HepG2 (cell line): Measurements from ENCODE around the gene TMEM229B. TPM values are rescaled to one million over a fixed set of nuclear protein-coding genes. Genes with fewer than 3 reads are reported as not detected.

Experiments used
- ARID3A ChIP-seq: IDR thresholded peaks from 2 replicates; pipeline ENCODE4 v1.6.1; 2012; ENCODE audit warnings: low read depth, low read length, improper control_type of control experiment
- FOXA1 ChIP-seq, 2 experiments: fragments of 450-650 bp in 1 of 2; sonication (generic) in 1 of 2; formaldehyde crosslinking in 1 of 2; IDR thresholded peaks; 2 replicates each; pipeline versions ENCODE4 v1.4.0 to v1.6.1; 2016 to 2020; ENCODE audit warnings: missing genetic modification reagents in 1 of 2
- KAT2B ChIP-seq: fragments of 150-350 bp; IDR thresholded peaks from 2 replicates; pipeline ENCODE4 v1.6.1; 2014; ENCODE audit warnings: low read depth, low read length, borderline replicate concordance
- MXD3 ChIP-seq: IDR thresholded peaks from 2 replicates; pipeline ENCODE4 v1.6.1; 2016; ENCODE audit warnings: mild to moderate bottlenecking, missing biosample characterization, missing genetic modification reagents
- PCBP2 ChIP-seq: fragments of 200-400 bp; formaldehyde crosslinking; optimal IDR thresholded peaks from 2 replicates; pipeline ENCODE3; 2018; ENCODE audit warnings: low read length, low read depth; ENCODE audit not compliant: poor library complexity, severe bottlenecking
- SCMH1 ChIP-seq: sonication (generic); formaldehyde crosslinking; IDR thresholded peaks from 2 replicates; pipeline ENCODE4 v1.9.0; 2021; ENCODE audit warnings: missing genetic modification reagents, mild to moderate bottlenecking, borderline replicate concordance
- TBX2 ChIP-seq: sonication (generic); formaldehyde crosslinking; IDR thresholded peaks from 2 replicates; pipeline ENCODE4 v1.5.0; 2020; ENCODE audit warnings: missing genetic modification reagents, mild to moderate bottlenecking, borderline replicate concordance
- TFAP4 ChIP-seq: sonication (generic); IDR thresholded peaks from 2 replicates; pipeline ENCODE4 v1.6.1; 2016; ENCODE audit warnings: low read depth, borderline replicate concordance
- UBTF ChIP-seq: sonication (generic); formaldehyde crosslinking; IDR thresholded peaks from 2 replicates; pipeline ENCODE4 v1.4.0; 2020; ENCODE audit warnings: mild to moderate bottlenecking, missing genetic modification reagents
- ZBTB10 ChIP-seq: sonication (generic); formaldehyde crosslinking; IDR thresholded peaks from 2 replicates; pipeline ENCODE4 v1.4.0; 2020; ENCODE audit warnings: missing genetic modification reagents, borderline replicate concordance
- ZNF235 ChIP-seq: sonication (generic); formaldehyde crosslinking; IDR thresholded peaks from 2 replicates; pipeline ENCODE4 v1.8.1; 2023; ENCODE audit warnings: mild to moderate bottlenecking, missing genetic modification reagents, borderline replicate concordance
- ZNF337 ChIP-seq: sonication (generic); formaldehyde crosslinking; IDR thresholded peaks from 2 replicates; pipeline ENCODE4 v1.5.1; 2020; ENCODE audit warnings: missing genetic modification reagents, low read depth, mild to moderate bottlenecking, borderline replicate concordance
- ZNF549 ChIP-seq: sonication (generic); formaldehyde crosslinking; IDR thresholded peaks from 2 replicates; pipeline ENCODE4 v1.5.0; 2020; ENCODE audit warnings: missing genetic modification reagents
- ZNF577 ChIP-seq: sonication (generic); formaldehyde crosslinking; IDR thresholded peaks from 2 replicates; pipeline ENCODE4 v1.4.0; 2020; ENCODE audit warnings: mild to moderate bottlenecking, low read depth, missing genetic modification reagents, borderline replicate concordance
- ZNF770 ChIP-seq: sonication (generic); formaldehyde crosslinking; IDR thresholded peaks from 2 replicates; pipeline ENCODE4 v1.5.0; 2020; ENCODE audit warnings: mild to moderate bottlenecking, missing genetic modification reagents
- ZSCAN20 ChIP-seq: sonication (generic); formaldehyde crosslinking; IDR thresholded peaks from 2 replicates; pipeline ENCODE4 v1.4.0; 2020; ENCODE audit warnings: missing genetic modification reagents, mild to moderate bottlenecking, borderline replicate concordance
- polyA plus RNA-seq, 8 experiments: library from polyadenylated mRNA; depleted of rRNA in 3 of 8; stranded (reverse) in 7 of 8; unstranded in 1 of 8; fragments of >200 nt; fragmentation: Illumina TruSeq in 4 of 8; extraction: Trizol in 4 of 8; gene quantifications; 2 replicates each; pipeline versions ENCODE4 v1.2.1 to v1.2.3, GENCODE V29; 2011 to 2016; ENCODE audit warnings: low read depth in 4 of 8, missing spikeins in 1 of 8, mixed read lengths in 1 of 8; ENCODE audit not compliant: insufficient read depth in 1 of 8
- total RNA-seq, 5 experiments: library from RNA; depleted of rRNA; stranded (reverse); fragments of >200 nt; fragmentation: Illumina TruSeq; extraction: Trizol; gene quantifications; 2 replicates each; pipeline ENCODE4 v1.2.3, GENCODE V29; 2016; ENCODE audit warnings: low read depth in 1 of 5

TMEM229B gene
- total and polyA plus RNA-seq, 2 of the 13 experiments (the other 11 are each of a cell fraction or from before 2014, with no cell fraction given), result 0.69 to 1.1 TPM

- TF ChIP-seq ZNF549 (CRISPR knock-in tag), result no peak
- peak; percentile 33; the same call in 1 of the 2 replicates for TF ChIP-seq UBTF (CRISPR knock-in tag)
- no peak for TF ChIP-seq ZSCAN20 (CRISPR knock-in tag)
- TF ChIP-seq PCBP2, result no peak
- TF ChIP-seq ZNF337 (CRISPR knock-in tag), result 0 out of 2 replicates have a peak, but pooled peaks have one; percentile 29
- TF ChIP-seq SCMH1 (CRISPR knock-in tag), result no peak
- no peak for TF ChIP-seq TBX2 (CRISPR knock-in tag)
- no peak for TF ChIP-seq ZBTB10 (CRISPR knock-in tag)
- TF ChIP-seq MXD3 (CRISPR knock-in tag), result 0 out of 2 replicates have a peak, but pooled peaks have one; percentile 35
- no peak for TF ChIP-seq ZNF235 (CRISPR knock-in tag)
- TF ChIP-seq KAT2B, result no peak
- TF ChIP-seq TFAP4, result no peak
- TF ChIP-seq ZNF770 (CRISPR knock-in tag), result no peak
- no peak for TF ChIP-seq ZNF577
- no peak for TF ChIP-seq FOXA1 (IDR thresholded peaks at IDR 0.05)
- TF ChIP-seq FOXA1 (CRISPR knock-in tag; IDR thresholded peaks at IDR 0.05), result no peak
- no peak for TF ChIP-seq ARID3A
These were observed at the start of gene TMEM229B (continued) for GRCh38 chr14:67487937-67488893.
